SK-N-SH treated with all-trans-retinoic acid at 6 μM for 48 hours (cell line): ENCODE measurements around the gene TPRG1.

ENCODE experiments used
- ATAC-seq: fragments of 200-7000 bp; cut with Tn5 transposase; 3 replicates; pipeline ENCODE4 v1.9.1; 2020; ENCODE audit warnings: mild to moderate bottlenecking, moderate library complexity
- ARNTL ChIP-seq: fragments of 450-650 bp; formaldehyde crosslinking; IDR thresholded peaks from 2 replicates; pipeline ENCODE4 v1.5.0; 2020; ENCODE audit warnings: low read depth, mild to moderate bottlenecking, moderate library complexity, borderline replicate concordance
- BACH2 ChIP-seq: fragments of 250-450 bp; sonication (Bioruptor Pico); IDR thresholded peaks from 2 replicates; pipeline ENCODE4 v1.9.0; 2021; ENCODE audit warnings: mild to moderate bottlenecking, borderline replicate concordance
- CREB5 ChIP-seq: fragments of 250-450 bp; sonication (Bioruptor Pico); IDR thresholded peaks from 2 replicates; pipeline ENCODE4 v1.5.1; 2020; ENCODE audit warnings: low read depth, mild to moderate bottlenecking, moderate library complexity
- CSDC2 ChIP-seq: fragments of 250-450 bp; sonication (Bioruptor Pico); IDR thresholded peaks from 2 replicates; pipeline ENCODE4 v1.5.0; 2020; ENCODE audit warnings: mild to moderate bottlenecking, moderate library complexity
- CSRNP3 ChIP-seq: fragments of 250-450 bp; sonication (Bioruptor Pico); IDR thresholded peaks from 2 replicates; pipeline ENCODE4 v1.5.1; 2021; ENCODE audit warnings: mild to moderate bottlenecking, moderate library complexity
- GLIS3 ChIP-seq: fragments of 250-450 bp; sonication (Bioruptor Pico); IDR thresholded peaks from 2 replicates; pipeline ENCODE4 v1.5.0; 2020; ENCODE audit warnings: mild to moderate bottlenecking, moderate library complexity
- ISL1 ChIP-seq: fragments of 250-450 bp; sonication (Bioruptor Pico); IDR thresholded peaks from 2 replicates; pipeline ENCODE4 v2.1.2; 2022; ENCODE audit warnings: mild to moderate bottlenecking, moderate library complexity
- OSR1 ChIP-seq: fragments of 250-450 bp; sonication (Bioruptor Pico); IDR thresholded peaks from 2 replicates; pipeline ENCODE4 v1.8.0; 2022; ENCODE audit warnings: moderate library complexity, mild to moderate bottlenecking, inconsistent platforms
- PATZ1 ChIP-seq: fragments of 250-450 bp; sonication (Bioruptor Pico); IDR thresholded peaks from 2 replicates; pipeline ENCODE4 v1.8.0; 2020; ENCODE audit warnings: mild to moderate bottlenecking, moderate library complexity, borderline replicate concordance
- POU6F1 ChIP-seq: fragments of 250-450 bp; sonication (Bioruptor Pico); IDR thresholded peaks from 2 replicates; pipeline ENCODE4 v1.8.0; 2021; ENCODE audit warnings: low read depth, mild to moderate bottlenecking, moderate library complexity, borderline replicate concordance
- PPARA ChIP-seq: fragments of 250-450 bp; sonication (Bioruptor Pico); IDR thresholded peaks from 2 replicates; pipeline ENCODE4 v1.5.0; 2020; ENCODE audit warnings: mild to moderate bottlenecking, borderline replicate concordance
- RARB ChIP-seq: fragments of 250-450 bp; sonication (Bioruptor Pico); IDR thresholded peaks from 2 replicates; pipeline ENCODE4 v1.8.0; 2021; ENCODE audit warnings: mild to moderate bottlenecking, moderate library complexity
- SNAI2 ChIP-seq: fragments of 250-450 bp; sonication (Bioruptor Pico); IDR thresholded peaks from 2 replicates; pipeline ENCODE4 v1.5.0; 2020; ENCODE audit warnings: mild to moderate bottlenecking, moderate library complexity
- TOX ChIP-seq: fragments of 250-450 bp; sonication (Bioruptor Pico); IDR thresholded peaks from 2 replicates; pipeline ENCODE4 v1.8.0; 2021; ENCODE audit warnings: mild to moderate bottlenecking, moderate library complexity, borderline replicate concordance
- TSHZ2 ChIP-seq: fragments of 250-450 bp; sonication (Bioruptor Pico); IDR thresholded peaks from 2 replicates; pipeline ENCODE4 v1.5.0; 2020; ENCODE audit warnings: mild to moderate bottlenecking, moderate library complexity
- ZFP3 ChIP-seq: fragments of 250-450 bp; sonication (Bioruptor Pico); IDR thresholded peaks from 2 replicates; pipeline ENCODE4 v1.5.0; 2020; ENCODE audit warnings: mild to moderate bottlenecking, moderate library complexity
- ZFP30 ChIP-seq: fragments of 450-650 bp; formaldehyde crosslinking; IDR thresholded peaks from 2 replicates; pipeline ENCODE4 v1.5.0; 2022; ENCODE audit warnings: mild to moderate bottlenecking, moderate library complexity
- ZNF565 ChIP-seq: fragments of 450-650 bp; formaldehyde crosslinking; conservative IDR thresholded peaks from 2 replicates; pipeline ENCODE4 v1.5.0; 2020; ENCODE audit warnings: low read depth, mild to moderate bottlenecking, moderate library complexity
- ZNF70 ChIP-seq: fragments of 450-650 bp; formaldehyde crosslinking; IDR thresholded peaks from 2 replicates; pipeline ENCODE4 v1.5.0; 2020; ENCODE audit warnings: mild to moderate bottlenecking, moderate library complexity
- ZNF8 ChIP-seq: fragments of 450-650 bp; formaldehyde crosslinking; IDR thresholded peaks from 2 replicates; pipeline ENCODE4 v1.5.0; 2020; ENCODE audit warnings: mild to moderate bottlenecking, moderate library complexity

The TPRG1 gene

GRCh38 chr3:189344996-189345395 lies 173.2 kb downstream of the TPRG1 start:
- TF ChIP-seq GLIS3, result no peak
- no peak for TF ChIP-seq OSR1 (CRISPR knock-in tag)
- TF ChIP-seq ZNF565, result no peak
- TF ChIP-seq RARB (CRISPR knock-in tag), result no peak
- no peak for TF ChIP-seq CSRNP3 (CRISPR knock-in tag)
- TF ChIP-seq PPARA, result no peak
- TF ChIP-seq CREB5 (CRISPR knock-in tag), result no peak
- TF ChIP-seq PATZ1 (CRISPR knock-in tag), result no peak
- no peak for TF ChIP-seq ZNF70 (CRISPR knock-in tag)
- TF ChIP-seq ZNF8 (CRISPR knock-in tag), result no peak
- TF ChIP-seq CSDC2, result no peak
- TF ChIP-seq SNAI2 (CRISPR knock-in tag), result no peak
- no peak for TF ChIP-seq BACH2
- TF ChIP-seq TOX, result no peak
- TF ChIP-seq TSHZ2 (CRISPR knock-in tag), result no peak
- no peak for TF ChIP-seq ZFP30 (CRISPR knock-in tag)
- TF ChIP-seq POU6F1, result no peak
- TF ChIP-seq ARNTL, result no peak
- no peak for ATAC-seq

GRCh38 chr3:189349772-189350171 lies 178.0 kb downstream of the TPRG1 start:
- no peak for ATAC-seq
- TF ChIP-seq ARNTL (no peak), POU6F1 (no peak), PPARA (no peak), CSRNP3 (CRISPR knock-in tag) (no peak)

- no peak for ATAC-seq
- no peak for TF ChIP-seq BACH2
- no peak for TF ChIP-seq ZNF565
- TF ChIP-seq POU6F1, result no peak
- no peak for TF ChIP-seq ISL1 (CRISPR knock-in tag)
- no peak for TF ChIP-seq SNAI2 (CRISPR knock-in tag)
- TF ChIP-seq PPARA, result no peak
- TF ChIP-seq CSRNP3 (CRISPR knock-in tag), result no peak
- no peak for TF ChIP-seq ZFP3 (CRISPR knock-in tag)
- TF ChIP-seq GLIS3, result no peak
- no peak for TF ChIP-seq TOX
- TF ChIP-seq CREB5 (CRISPR knock-in tag), result no peak
These were observed 181.7 kb downstream of the TPRG1 start for GRCh38 chr3:189353318-189353965.
